Thyroid gland (tissue), 4 donors: ENCODE results near the gene CCDC85A. TPM values are rescaled to one million over a fixed set of nuclear protein-coding genes. Genes with fewer than 3 reads are reported as not detected.

Source experiments
- DNase-seq, 2 donors: peaks; one replicate each; pipeline ENCODE4 v3.0.0-alpha.2; 2019
- H3K27ac ChIP-seq, 3 donors: fragments of 200-600 bp; sonication (generic); 1 replicate in 2 of 3; 2 replicates in 1 of 3; pipeline ENCODE4 v1.5.1; 2016 to 2019; ENCODE audit warnings: mild to moderate bottlenecking in 1 of 3, moderate library complexity in 1 of 3
- H3K27me3 ChIP-seq: fragments of 200-600 bp; sonication (generic); one replicate; pipeline ENCODE4 v1.5.1; 2019
- H3K36me3 ChIP-seq, 2 donors: fragments of 200-600 bp; sonication (generic); one replicate each; pipeline ENCODE4 v1.5.1; 2016 to 2019
- H3K4me1 ChIP-seq, 2 donors: fragments of 200-600 bp; sonication (generic); one replicate each; pipeline ENCODE4 v1.5.1; 2017 to 2019
- H3K4me3 ChIP-seq, 3 donors: fragments of 200-600 bp; sonication (generic); replicated peaks in 1 of 3; 1 replicate in 2 of 3; 2 replicates in 1 of 3; pipeline ENCODE4 v1.5.1; 2016; ENCODE audit warnings: mild to moderate bottlenecking in 1 of 3
- H3K9me3 ChIP-seq: fragments of 200-600 bp; sonication (generic); one replicate; pipeline ENCODE4 v1.5.1; 2017
- CTCF ChIP-seq, 6 experiments: fragments of 200-600 bp in 3 of 6; fragments of 450-650 bp in 3 of 6; sonication (generic) in 3 of 6; IDR thresholded peaks; one replicate each; pipeline ENCODE4 v1.5.1; 2016 to 2019; ENCODE audit warnings: antibody characterized with exemption in 6 of 6, mild to moderate bottlenecking in 2 of 6, inconsistent platforms in 1 of 6, moderate library complexity in 1 of 6
- POLR2A ChIP-seq, 2 donors: fragments of 450-650 bp; IDR thresholded peaks; one replicate each; pipeline ENCODE4 v1.6.1; 2017; ENCODE audit warnings: antibody characterized with exemption in 2 of 2, mild to moderate bottlenecking in 2 of 2, moderate library complexity in 1 of 2
- WGBS, 2 donors: methylation state at CpG; one replicate each; pipeline ENCODE4 v1.1.5; 2017; 5-methylcytosine and 5-hydroxymethylcytosine counted together
- intact Hi-C: fragments of 100-400 bp; cut with DNase I; formaldehyde crosslinking; loops from one replicate; pipeline ENCODE4 v1.15.1; 2023
- total RNA-seq, 4 donors: library from RNA; depleted of rRNA; stranded (reverse); fragments of >200 nt; gene quantifications; one replicate each; pipeline ENCODE4 v1.2.3, GENCODE V29; 2016

Gene CCDC85A
- total RNA-seq, 4 donors from 2014 or later: 24.5 to 36.4 (median 27.6) TPM

- Histone ChIP-seq H3K36me3 (no peaks in the 10 kb centered on the region), H3K4me1 (peaks cover 11 to 30% of the 10 kb centered on the region in 2 donors), H3K27me3 (no peaks in the 10 kb centered on the region), H3K27ac (no peak overlapping the region), H3K9me3 (no peaks in the 10 kb centered on the region), H3K4me3 (no peak overlapping the region)
- intact Hi-C loops: no loop called here
- no peak for TF ChIP-seq CTCF (IDR thresholded peaks at IDR 0.05)
- no peak for TF ChIP-seq POLR2A (IDR thresholded peaks at IDR 0.05)
- no peak for DNase-seq
- WGBS, 2 donors: 96 to 100% methylated on average over 2 of the region's 2 CpGs
Observed at GRCh38 chr2:56232912-56233311, 49.1 kb downstream of the CCDC85A start.

GRCh38 chr2:56234241-56234640 is 50.5 kb downstream of the CCDC85A start:
- Histone ChIP-seq H3K9me3 (no peaks in the 10 kb centered on the region), H3K4me1 (peaks cover 11 to 34% of the 10 kb centered on the region in 2 donors), H3K27ac (no peak overlapping the region), H3K4me3 (no peak overlapping the region), H3K36me3 (no peaks in the 10 kb centered on the region), H3K27me3 (no peaks in the 10 kb centered on the region)
- intact Hi-C loops: no loop called here
- WGBS, 2 donors: 70 to 74% methylated on average over 2 of the region's 2 CpGs
- TF ChIP-seq POLR2A (IDR thresholded peaks at IDR 0.05) (no peak), CTCF (IDR thresholded peaks at IDR 0.05) (no peak)
- DNase-seq: no peak

GRCh38 chr2:56239030-56239429 is 55.2 kb downstream of the CCDC85A start:
- H3K4me3 ChIP-seq: no peak overlapping the region
- intact Hi-C loops: no loop called here
- no peak for TF ChIP-seq CTCF (IDR thresholded peaks at IDR 0.05)
- TF ChIP-seq POLR2A (IDR thresholded peaks at IDR 0.05): no peak
- no peaks in the 10 kb centered on the region for H3K36me3 ChIP-seq
- no peaks in the 10 kb centered on the region for H3K27me3 ChIP-seq
- WGBS, 2 donors: 52 to 64% methylated on average over 2 of the region's 2 CpGs
- H3K9me3 ChIP-seq: no peaks in the 10 kb centered on the region
- H3K4me1 ChIP-seq: peaks cover 1 to 13% of the 10 kb centered on the region in 2 donors
- H3K27ac ChIP-seq: peak overlapping the region in 1 of 3 donors; percentile 4
- DNase-seq: no peak

GRCh38 chr2:56239437-56239836 is 55.6 kb downstream of the CCDC85A start:
- intact Hi-C loops: no loop called here
- peaks cover 0 to 9% of the 10 kb centered on the region in 2 donors for H3K4me1 ChIP-seq
- H3K27ac ChIP-seq: peak overlapping the region in 1 of 3 donors; percentile 4
- DNase-seq: no peak
- H3K27me3 ChIP-seq: no peaks in the 10 kb centered on the region
- WGBS, 2 donors: 31 to 33% methylated on average over 1 of the region's 1 CpG
- no peaks in the 10 kb centered on the region for H3K9me3 ChIP-seq
- H3K4me3 ChIP-seq: no peak overlapping the region
- TF ChIP-seq CTCF (IDR thresholded peaks at IDR 0.05): no peak
- no peak for TF ChIP-seq POLR2A (IDR thresholded peaks at IDR 0.05)
- no peaks in the 10 kb centered on the region for H3K36me3 ChIP-seq

GRCh38 chr2:56240210-56240609 is 56.4 kb downstream of the CCDC85A start:
- Histone ChIP-seq H3K4me1 (peaks cover 4 to 13% of the 10 kb centered on the region in 2 donors), H3K4me3 (no peak overlapping the region), H3K27me3 (no peaks in the 10 kb centered on the region), H3K27ac (no peak overlapping the region), H3K36me3 (no peaks in the 10 kb centered on the region), H3K9me3 (no peaks in the 10 kb centered on the region)
- no peak for DNase-seq
- 94 to 97% methylated on average over 5 of the region's 5 CpGs for WGBS, 2 donors
- intact Hi-C loops: no loop called here
- no peak for TF ChIP-seq POLR2A (IDR thresholded peaks at IDR 0.05)
- TF ChIP-seq CTCF (IDR thresholded peaks at IDR 0.05): no peak
